Esophagus (tissue), 2 donors: Measurements from ENCODE around the gene LHX4. TPM values are rescaled to one million over a fixed set of nuclear protein-coding genes. Genes with fewer than 3 reads are reported as not detected.

Source experiments
- H3K27ac ChIP-seq, 2 donors: one replicate each; pipeline ENCODE4 v1.5.1; 2013; ENCODE audit warnings: low read depth in 2 of 2, mild to moderate bottlenecking in 2 of 2, inconsistent platforms in 1 of 2, low read length in 1 of 2, moderate library complexity in 1 of 2
- H3K27me3 ChIP-seq, 2 donors: one replicate each; pipeline ENCODE4 v1.6.1; 2013; ENCODE audit warnings: low read length in 2 of 2, control low read depth in 1 of 2, mild to moderate bottlenecking in 1 of 2; ENCODE audit not compliant: insufficient read depth in 2 of 2, control insufficient read depth in 1 of 2
- H3K36me3 ChIP-seq, 2 donors: one replicate each; pipeline ENCODE4 v1.6.1; 2013; ENCODE audit warnings: low read length in 1 of 2; ENCODE audit not compliant: control insufficient read depth in 2 of 2, insufficient read depth in 2 of 2
- H3K4me1 ChIP-seq, 2 donors: one replicate each; pipeline ENCODE4 v1.6.1; 2013; ENCODE audit warnings: low read length in 1 of 2; ENCODE audit not compliant: control insufficient read depth in 2 of 2, insufficient read depth in 2 of 2
- H3K4me3 ChIP-seq, 2 donors: one replicate each; pipeline ENCODE4 v1.5.1; 2013; ENCODE audit warnings: low read length in 2 of 2, mild to moderate bottlenecking in 2 of 2, low read depth in 1 of 2, moderate library complexity in 1 of 2
- H3K9me3 ChIP-seq, 2 donors: one replicate each; pipeline ENCODE4 v1.6.1; 2013; ENCODE audit warnings: mild to moderate bottlenecking in 2 of 2, low read depth in 1 of 2, low read length in 1 of 2, moderate library complexity in 1 of 2; ENCODE audit not compliant: control insufficient read depth in 2 of 2, insufficient read depth in 1 of 2
- WGBS, 2 donors: extraction: QIAGEN DNeasy Blood & Tissue Kit; methylation state at CpG; one replicate each; pipeline ENCODE4 v1.1.7; 2013; 5-methylcytosine and 5-hydroxymethylcytosine counted together
- polyA plus RNA-seq, 2 donors: library from polyadenylated mRNA; stranded (reverse); fragments of 200-250 nt; gene quantifications; one replicate each; pipeline ENCODE4 v1.2.3, GENCODE V29; 2013
- donor health status: healthy with polysubstance abuse.
- donor health status: Bipolar disorder and iron deficiency.

Gene LHX4
- polyA plus RNA-seq, 2 donors, result 0.13 to 0.28 TPM

DNA sequence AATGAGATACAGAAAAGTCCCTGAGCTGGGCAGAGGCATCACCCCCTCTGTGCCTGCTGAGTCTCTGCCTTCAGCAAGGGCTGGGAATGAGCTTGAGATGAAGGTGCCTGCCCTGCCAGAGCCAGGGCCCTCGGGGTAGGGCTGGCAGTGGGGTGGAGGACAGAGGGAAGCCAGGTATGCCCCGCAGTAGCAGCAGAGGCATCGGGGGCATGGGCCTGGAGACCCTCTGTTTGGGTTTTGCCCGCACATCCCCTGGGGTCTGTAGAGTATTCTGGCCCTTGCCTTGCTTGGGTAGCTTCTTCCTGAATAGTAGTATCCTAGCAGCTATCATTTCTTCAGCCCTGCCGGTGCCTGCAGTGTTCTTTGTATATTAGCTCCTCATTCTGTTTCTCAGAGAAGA lies 42.4 kb upstream of the LHX4 start:
- no peak overlapping the region for H3K27ac ChIP-seq
- WGBS, 2 donors, result 88 to 92% methylated on average over 5 of the region's 5 CpGs
- no peak overlapping the region for H3K4me3 ChIP-seq
- no peaks in the 10 kb centered on the region for H3K9me3 ChIP-seq
- H3K36me3 ChIP-seq, result peaks cover 8 to 75% of the 10 kb centered on the region in 2 donors
- H3K4me1 ChIP-seq, result no peaks in the 10 kb centered on the region
- H3K27me3 ChIP-seq, result no peaks in the 10 kb centered on the region

DNA sequence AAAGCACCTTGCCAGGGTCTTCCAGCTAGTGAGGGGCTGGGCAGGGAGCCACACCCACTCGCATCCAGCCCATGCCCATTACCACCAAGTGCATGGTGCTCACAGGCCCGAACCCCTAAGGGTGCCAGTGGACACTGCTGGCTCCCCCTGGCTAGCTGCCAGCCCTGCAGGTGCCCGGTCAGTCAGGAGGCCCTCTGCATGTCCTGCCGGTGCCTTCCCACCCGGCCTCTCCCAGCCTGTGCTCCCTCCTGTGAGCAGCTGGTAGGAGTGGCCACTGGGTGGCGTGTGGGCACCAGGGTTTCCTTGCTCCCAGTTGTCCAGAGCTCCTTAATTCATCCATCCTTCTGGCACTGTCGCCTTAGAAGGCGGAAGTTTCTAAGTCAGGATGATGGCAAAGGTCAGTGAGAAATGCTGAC lies 42.0 kb upstream of the LHX4 start:
- H3K36me3 ChIP-seq, result peaks cover 8 to 71% of the 10 kb centered on the region in 2 donors
- 52% methylated on average over 8 of the region's 8 CpGs for WGBS, 2 donors

DNA sequence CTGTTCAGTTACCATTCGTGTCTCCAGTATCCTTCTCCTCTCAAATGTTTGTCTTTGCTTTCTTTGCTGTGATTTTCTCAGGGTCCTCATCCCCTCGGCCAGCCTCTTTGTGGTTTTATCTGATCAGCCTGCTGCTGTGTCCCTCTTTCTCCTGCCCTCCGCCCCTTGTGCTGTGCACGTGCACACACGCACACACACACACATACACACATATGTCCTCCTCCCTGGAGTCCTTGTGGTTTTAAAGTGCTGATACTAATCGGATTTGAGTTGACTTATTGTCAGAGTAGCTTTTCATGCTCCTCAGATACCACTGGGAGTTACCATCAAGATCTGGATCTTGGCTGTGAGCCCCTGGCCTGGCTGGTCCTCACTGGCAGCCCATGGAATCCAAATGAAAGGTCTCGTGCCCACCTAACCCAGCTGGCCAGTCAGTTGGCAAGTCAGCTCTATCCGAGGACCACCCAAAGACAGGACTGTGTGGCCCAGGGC lies 41.3 kb upstream of the LHX4 start:
- Histone ChIP-seq H3K9me3 (no peaks in the 10 kb centered on the region), H3K36me3 (peaks cover 4 to 73% of the 10 kb centered on the region in 2 donors), H3K4me3 (no peak overlapping the region), H3K4me1 (no peaks in the 10 kb centered on the region), H3K27me3 (no peaks in the 10 kb centered on the region), H3K27ac (no peak overlapping the region)
- whole genome bisulfite sequencing, 2 donors, result 89 to 90% methylated on average over 8 of the region's 8 CpGs

More for the DNA sequence above, 42.0 kb upstream of the LHX4 start:
- no peak overlapping the region for H3K4me3 ChIP-seq
- H3K27me3 ChIP-seq, result no peaks in the 10 kb centered on the region
- no peak overlapping the region for H3K27ac ChIP-seq
- H3K9me3 ChIP-seq, result no peaks in the 10 kb centered on the region
- H3K4me1 ChIP-seq, result no peaks in the 10 kb centered on the region

DNA sequence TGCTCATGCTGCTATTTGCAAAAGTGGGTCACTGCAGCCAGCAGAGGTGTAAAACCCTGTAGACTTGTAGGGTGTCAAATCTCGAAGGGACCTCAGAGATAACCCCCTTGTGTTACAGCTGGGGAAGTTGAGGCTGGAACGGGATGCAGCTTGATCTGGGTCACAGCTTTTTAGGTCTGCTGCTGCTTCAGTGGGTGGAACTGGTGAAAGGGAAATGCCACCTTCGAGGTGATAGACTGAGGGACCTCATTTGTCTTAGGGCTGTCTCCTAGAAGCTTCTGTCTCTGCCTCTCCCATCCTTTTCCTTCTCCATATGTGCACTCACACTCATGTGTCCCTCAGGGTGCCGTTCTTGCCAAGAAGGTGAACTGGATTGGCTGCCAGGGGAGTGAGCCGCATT lies 40.0 kb upstream of the LHX4 start:
- Histone ChIP-seq H3K27me3 (no peaks in the 10 kb centered on the region), H3K27ac (no peak overlapping the region), H3K4me1 (peaks cover 0 to 2% of the 10 kb centered on the region in 2 donors), H3K9me3 (no peaks in the 10 kb centered on the region), H3K4me3 (no peak overlapping the region), H3K36me3 (peaks cover 6 to 69% of the 10 kb centered on the region in 2 donors)
- WGBS, 2 donors, result 82 to 94% methylated on average over 5 of the region's 5 CpGs

DNA sequence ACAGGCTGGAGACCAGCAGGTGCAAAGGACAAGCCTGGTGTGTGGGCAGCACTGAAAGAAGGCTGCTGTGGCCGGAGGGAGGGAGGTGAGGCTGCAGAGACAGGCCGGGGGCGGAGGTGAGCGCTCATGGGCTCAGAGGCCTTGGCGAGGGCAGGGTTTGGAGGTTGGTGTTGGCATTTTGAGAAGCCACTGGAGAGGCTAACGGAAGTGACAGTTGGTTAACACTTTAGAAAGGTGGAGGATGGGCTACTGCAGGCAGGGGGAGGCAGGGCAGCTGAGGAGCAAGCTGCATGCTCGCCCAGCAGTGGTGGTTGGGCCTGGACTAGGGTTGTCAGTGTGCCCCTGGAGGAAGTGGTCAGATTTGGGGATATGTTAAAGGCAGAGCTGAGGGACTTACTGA lies 37.9 kb upstream of the LHX4 start:
- peaks cover 0 to 2% of the 10 kb centered on the region in 2 donors for H3K4me1 ChIP-seq
- no peaks in the 10 kb centered on the region for H3K9me3 ChIP-seq
- 86 to 91% methylated on average over 7 of the region's 7 CpGs for WGBS, 2 donors
- H3K27ac ChIP-seq, result no peak overlapping the region
- no peak overlapping the region for H3K4me3 ChIP-seq
- H3K27me3 ChIP-seq, result no peaks in the 10 kb centered on the region
- peaks cover 6 to 64% of the 10 kb centered on the region in 2 donors for H3K36me3 ChIP-seq

DNA sequence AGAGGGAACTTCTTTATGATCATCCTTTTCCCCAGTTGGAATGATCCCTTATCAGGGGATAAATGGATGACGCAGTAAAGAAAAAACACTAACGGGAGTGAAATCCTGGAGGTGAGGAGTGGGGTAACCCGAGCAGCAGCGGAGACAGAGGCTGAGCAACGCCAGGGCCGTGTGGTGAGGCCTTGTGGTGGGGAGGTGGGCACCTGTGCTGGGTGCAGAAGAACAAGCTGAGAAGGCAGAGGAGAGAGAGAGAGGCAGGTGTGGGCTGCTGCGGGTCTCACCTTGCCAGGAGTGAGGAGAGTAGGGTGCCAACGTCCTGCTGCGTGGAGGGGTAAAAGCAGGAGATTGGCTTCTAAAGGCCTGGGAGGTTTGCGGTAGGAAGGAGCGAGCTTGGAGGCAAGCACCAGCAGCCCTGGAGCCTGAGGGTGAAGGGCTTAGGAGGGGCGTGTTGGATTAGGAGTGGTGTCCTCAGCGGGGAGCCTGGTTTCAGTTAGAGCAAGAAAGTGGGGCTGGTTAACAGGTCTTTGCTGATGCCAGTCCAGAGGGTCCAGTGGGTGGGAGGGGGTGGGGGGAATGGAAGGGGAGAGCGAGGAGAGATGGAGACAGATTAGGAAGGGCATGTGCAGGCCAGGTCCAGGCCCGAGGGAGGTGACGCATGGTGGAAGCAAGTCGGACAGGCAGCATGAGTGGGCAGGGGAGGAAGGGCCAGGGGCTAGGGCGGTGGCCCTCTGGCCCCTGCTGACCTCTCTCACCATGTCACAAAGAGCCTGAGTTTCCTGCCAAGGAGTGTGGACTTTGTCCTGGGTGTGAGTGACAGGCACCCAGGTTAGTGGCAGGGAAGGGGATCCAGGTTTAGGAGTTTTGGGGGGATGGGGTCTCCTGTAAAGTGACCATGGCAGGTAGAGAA lies 36.7 kb upstream of the LHX4 start:
- Histone ChIP-seq H3K27me3 (no peaks in the 10 kb centered on the region), H3K9me3 (no peaks in the 10 kb centered on the region), H3K27ac (no peak overlapping the region), H3K4me3 (no peak overlapping the region), H3K4me1 (peaks cover 0 to 7% of the 10 kb centered on the region in 2 donors), H3K36me3 (peaks cover 6 to 65% of the 10 kb centered on the region in 2 donors)
- 86 to 87% methylated on average over 18 of the region's 18 CpGs for whole genome bisulfite sequencing, 2 donors

DNA sequence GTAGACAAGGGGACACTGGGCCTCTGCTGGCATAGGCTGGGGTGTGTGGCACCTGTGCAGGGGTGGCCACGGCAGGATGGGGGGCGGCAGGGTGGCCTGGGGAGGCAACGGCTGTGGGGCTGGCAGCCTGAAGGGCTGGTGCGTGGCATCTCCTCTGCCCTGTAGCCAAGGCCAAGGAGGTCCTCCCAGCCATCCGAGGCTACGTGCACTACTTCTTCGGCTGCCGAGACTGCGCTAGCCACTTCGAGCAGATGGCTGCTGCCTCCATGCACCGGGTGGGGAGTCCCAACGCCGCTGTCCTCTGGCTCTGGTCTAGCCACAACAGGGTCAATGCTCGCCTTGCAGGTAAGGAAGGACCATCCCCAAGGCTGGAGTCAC lies 36.0 kb upstream of the LHX4 start:
- no peaks in the 10 kb centered on the region for H3K9me3 ChIP-seq
- no peak overlapping the region for H3K4me3 ChIP-seq
- 92 to 95% methylated on average over 14 of the region's 14 CpGs for WGBS, 2 donors
- peaks cover 6 to 63% of the 10 kb centered on the region in 2 donors for H3K36me3 ChIP-seq
- H3K27me3 ChIP-seq, result no peaks in the 10 kb centered on the region
- H3K4me1 ChIP-seq, result peaks cover 0 to 7% of the 10 kb centered on the region in 2 donors
- H3K27ac ChIP-seq, result no peak overlapping the region

DNA sequence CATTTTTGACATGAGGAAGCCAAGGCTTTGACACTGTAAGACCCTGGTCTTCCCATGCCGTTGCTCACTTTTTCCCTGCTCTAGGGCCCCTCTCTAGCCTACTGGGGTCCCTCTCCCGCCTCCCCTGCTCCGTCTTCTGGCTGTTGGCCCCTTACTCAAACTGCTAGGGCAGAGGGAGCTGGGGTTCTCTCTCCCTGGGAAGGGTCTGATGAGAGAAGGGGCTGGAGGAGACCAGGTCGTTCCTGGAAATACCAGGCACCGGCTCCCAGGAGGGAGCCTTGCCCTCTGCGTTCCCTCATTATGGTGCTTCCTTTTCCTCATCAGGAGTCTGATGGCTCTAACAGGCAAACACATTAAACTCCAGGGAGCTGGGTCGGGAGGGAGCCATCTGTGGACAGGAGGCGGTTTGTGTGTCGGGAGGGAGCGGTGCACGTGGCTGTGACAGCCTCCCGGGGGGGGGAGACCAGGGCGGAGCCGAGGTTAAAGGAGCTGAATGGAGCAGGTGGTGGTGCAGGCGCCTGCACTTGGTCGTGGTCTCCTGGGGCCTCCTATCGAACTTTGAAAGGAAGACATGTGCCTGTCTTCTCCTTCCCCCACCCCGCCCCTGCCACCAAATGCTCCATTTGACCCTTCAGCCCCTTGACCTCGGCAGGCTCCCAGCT lies 35.4 kb upstream of the LHX4 start:
- H3K36me3 ChIP-seq, result peaks cover 3 to 60% of the 10 kb centered on the region in 2 donors
- 73 to 82% methylated on average over 19 of the region's 19 CpGs for whole genome bisulfite sequencing, 2 donors
- no peak overlapping the region for H3K4me3 ChIP-seq
- peaks cover 0 to 7% of the 10 kb centered on the region in 2 donors for H3K4me1 ChIP-seq
- no peaks in the 10 kb centered on the region for H3K9me3 ChIP-seq
- H3K27ac ChIP-seq, result no peak overlapping the region
- H3K27me3 ChIP-seq, result no peaks in the 10 kb centered on the region

DNA sequence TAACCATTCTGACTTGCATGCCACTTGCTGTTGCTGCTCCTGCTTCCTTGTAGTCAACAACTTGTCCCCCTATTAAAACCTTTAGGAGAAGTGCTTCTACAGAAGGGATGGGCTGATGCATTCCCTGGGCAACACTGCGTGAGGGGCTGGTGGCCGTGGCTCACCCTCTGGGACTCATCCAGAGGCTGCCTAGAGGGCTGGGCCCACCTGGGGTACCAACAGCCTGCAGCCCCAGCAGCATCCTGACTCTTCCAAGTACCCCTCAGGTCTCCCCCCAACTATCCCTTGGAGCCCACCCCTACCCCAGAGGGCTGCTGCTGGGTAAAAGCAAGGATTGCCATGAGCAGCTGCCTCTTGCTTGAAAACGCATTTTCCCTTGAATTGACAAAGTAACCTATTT lies 34.7 kb upstream of the LHX4 start:
- Histone ChIP-seq H3K4me3 (no peak overlapping the region), H3K9me3 (no peaks in the 10 kb centered on the region), H3K36me3 (peaks cover 3 to 53% of the 10 kb centered on the region in 2 donors), H3K4me1 (peaks cover 0 to 7% of the 10 kb centered on the region in 2 donors), H3K27me3 (no peaks in the 10 kb centered on the region), H3K27ac (no peak overlapping the region)
- WGBS, 2 donors, result 93 to 97% methylated on average over 3 of the region's 3 CpGs
